Stimulated activated CD4-positive, alpha-beta T cell treated with anti-CD3 and anti-CD28 coated beads, Interleukin-12 subunit alpha, Interleukin-12 subunit beta, amount 100 ng/mL, for 4 hours (primary cell): ENCODE data around the gene GSTO2.

Experiments
- DNase-seq: peaks from one replicate; pipeline ENCODE4 v3.0.0-alpha.2; 2020

Gene GSTO2

GRCh38 chr10:104309980-104310978 lies 41.3 kb downstream of the GSTO2 start:
- DNase-seq = no peak

DNA sequence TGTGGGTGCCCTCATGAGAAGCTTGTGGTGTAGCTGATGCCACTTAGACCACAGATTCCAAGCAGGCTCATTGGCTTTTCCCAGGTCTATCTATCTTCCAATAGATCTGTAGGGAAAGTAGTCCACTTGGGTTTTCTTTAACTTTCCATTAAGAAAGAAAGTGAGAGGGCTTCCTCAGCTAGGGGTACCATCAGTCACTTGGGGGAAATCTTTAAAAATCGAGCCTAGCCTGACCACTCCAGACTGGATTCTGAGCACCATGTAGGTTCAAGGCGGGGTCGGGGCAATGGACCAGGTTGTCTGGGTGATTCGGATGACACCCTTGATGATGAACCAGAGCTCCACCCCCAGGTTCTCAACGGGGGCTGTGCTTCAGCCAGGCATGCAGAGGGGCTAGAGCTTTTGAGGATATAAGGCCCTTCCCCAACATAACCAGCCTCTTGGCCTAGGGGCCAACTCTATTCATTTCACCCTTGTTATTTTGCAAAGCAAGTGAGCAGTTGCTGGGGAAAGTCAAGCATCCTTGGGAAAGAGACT lies 42.3 kb downstream of the GSTO2 start:
- no peak for DNase-seq

DNA sequence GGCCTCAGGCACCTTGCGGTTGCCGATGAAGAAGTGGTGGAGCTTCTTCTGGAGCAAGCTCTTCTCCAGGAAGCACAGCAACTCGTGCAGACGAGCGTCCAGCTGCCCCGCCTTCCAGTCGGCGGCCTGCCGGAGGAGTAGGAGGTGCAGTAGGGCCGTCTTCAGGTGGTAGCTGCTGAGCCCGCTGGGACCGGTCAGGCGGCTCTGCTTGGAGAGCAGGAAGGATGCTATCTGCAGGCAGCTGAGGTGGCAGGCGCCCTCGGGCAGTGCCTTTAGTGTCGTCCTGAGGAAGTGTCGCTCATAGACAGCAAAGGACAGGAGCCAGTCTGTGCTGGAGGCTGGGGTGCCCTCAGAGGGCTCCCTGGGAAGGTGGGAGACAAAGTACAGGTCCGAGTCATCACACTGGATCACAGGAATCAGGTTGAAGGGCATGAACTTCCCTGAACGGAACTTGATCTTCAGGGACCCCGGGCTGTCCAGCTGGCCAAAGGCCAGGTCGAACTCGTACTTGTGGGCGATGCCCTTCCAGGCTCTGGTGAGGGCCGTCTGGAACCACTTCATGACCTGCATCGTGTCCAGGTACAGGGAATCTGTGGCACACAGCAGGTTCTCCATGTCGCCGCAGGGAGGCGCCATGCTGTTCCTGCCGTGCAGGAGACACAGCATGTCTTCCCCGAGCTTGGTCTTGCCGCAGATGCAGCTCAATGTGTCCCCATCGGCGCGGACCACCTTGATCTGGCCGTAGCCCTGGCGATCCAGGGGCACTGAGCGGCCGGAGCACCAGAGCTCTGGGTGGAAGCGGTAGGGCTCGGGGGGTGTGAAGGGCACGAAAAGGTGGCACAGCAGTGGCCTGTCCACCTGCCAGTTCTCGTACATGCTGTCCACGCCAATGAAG lies 45.9 kb downstream of the GSTO2 start:
- DNase-seq = no peak

- DNase-seq = no peak
Measured at GRCh38 chr10:104315486-104315921, 46.5 kb downstream of the GSTO2 start.

DNA sequence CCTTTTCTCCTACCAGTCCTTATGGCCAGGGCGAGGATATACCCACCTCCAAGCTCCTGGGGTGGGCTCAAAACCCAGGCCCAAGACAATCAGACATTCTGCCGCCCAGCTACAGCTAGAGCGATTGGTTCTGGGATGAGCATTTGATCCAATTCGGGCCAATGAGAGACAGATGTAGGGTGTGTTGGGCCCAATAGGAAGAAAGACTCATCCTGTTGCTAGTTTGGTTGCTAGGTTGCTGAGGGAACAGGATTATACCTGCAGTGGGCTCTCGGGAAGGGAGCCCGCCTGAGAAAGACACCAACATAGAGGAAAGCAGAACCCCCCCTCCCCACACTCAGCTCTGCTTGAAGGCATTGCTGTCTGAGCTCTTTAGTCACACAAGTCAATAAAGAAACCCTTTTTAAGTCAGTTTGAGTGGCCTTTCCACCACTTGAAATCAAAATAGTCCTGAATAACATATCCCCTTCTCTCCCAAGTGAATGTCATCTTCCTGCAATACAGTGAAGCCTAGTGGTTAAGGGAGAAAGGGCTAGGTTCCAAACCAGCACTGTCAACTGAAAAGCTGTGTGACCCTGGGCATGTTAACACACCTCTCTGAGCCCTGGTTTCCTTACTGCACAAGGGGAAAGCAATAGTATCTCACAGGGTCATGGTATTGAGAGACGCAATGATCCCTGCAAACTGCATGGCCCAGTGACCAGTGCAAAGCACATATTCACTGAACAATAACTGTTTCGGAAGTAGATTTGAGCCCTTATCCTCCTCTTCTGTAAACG lies 47.5 kb downstream of the GSTO2 start:
- DNase-seq = no peak

DNA sequence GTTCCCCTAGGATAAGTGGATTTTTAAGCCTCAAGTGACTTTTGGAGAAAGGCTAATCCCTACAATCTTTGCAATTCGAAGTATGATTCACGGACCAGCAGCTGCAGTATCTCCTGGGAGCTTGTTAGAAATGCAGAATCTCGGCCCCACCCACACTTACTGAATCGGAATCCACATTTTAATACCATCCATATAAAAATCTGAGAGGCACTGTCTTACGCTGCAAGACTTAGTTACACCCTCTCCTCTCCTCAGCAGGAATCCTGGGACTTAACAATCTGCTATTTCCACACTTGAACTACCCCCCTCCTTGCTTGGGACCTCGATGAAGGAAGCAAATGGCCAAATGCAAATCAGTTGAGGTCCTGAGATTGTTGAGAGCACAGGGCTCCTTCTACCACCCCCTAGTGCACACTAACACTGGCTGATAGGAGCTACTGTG lies 48.3 kb downstream of the GSTO2 start:
- no peak for DNase-seq

DNA sequence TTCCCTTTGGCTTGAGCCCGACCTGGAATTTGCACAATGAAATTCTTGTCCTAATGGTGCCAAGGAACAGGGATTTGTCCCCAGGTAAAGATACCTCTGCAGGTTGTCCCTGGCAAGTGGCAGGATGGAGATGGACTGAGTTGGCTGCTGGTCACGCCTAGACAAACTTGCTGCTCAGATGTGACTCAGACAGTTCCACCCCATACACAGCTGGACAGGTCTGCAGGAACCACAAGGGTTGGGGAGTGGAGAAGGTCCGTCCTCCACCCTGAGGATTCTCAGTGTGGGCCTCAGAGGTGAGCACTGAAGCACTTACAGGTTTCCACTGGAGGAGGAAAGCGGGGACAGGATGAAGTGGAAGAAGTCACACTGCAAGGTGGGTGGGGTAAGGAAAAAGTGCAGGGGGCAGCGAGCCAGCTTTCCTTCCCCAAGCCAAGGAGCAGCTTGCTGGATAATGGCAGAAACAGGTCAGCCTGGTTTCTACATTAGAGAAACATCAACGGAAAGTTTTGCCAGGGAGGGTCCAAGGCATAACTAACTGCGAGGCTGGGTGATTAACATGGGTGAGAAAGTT lies 48.8 kb downstream of the GSTO2 start:
- DNase-seq = no peak

- DNase-seq = no peak
Measured at GRCh38 chr10:104318326-104318725, 49.3 kb downstream of the GSTO2 start.

DNA sequence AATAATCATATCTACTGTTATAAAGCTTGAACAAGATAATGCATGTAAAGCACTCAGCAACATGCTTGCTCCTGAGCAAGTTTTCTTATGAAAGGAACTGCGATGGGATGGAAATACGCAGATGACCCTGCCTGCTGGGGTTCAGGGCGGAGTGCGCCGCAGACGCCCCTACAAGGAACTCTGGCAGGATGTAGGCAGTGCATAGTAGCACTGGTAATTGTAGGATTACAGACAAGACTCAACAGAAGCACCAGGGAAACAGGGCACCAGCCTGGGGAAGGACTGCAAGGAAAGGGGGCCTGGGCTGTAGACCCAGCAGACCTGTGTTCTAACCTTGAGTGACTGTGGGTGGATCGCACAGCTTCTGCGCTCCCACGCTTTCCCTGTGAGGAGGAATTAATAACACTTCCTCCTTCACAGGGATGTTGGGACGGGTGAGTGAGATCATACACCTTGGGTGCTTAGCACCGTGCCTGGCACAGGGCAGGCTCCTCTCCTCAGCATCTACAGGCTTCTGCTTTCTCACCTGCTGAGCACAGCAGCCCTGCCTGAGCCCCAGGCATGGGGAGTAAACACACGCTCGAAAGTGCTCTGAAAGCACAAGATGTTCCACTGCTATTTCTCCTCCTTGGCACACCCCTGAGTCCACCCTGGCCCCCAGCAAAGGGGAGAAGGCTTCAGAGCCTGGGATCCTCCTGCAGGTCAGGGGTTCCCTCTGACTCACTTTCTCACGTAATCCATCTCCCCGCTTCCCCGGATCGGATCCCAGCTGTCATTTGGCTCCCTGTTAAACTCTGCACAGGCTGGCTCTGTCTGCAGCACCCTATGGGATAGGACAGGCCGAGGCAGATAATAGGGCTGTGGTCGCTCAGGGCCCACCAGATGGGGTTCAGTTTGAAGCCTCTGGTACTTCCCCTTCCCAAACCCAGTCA lies 50.1 kb downstream of the GSTO2 start:
- DNase-seq = no peak

- no peak for DNase-seq
Measured at GRCh38 chr10:104321226-104321625, 52.2 kb downstream of the GSTO2 start.

GRCh38 chr10:104321725-104322415 lies 52.9 kb downstream of the GSTO2 start:
- DNase-seq = no peak

- DNase-seq = no peak
Measured at GRCh38 chr10:104322416-104322782, 53.4 kb downstream of the GSTO2 start.

DNA sequence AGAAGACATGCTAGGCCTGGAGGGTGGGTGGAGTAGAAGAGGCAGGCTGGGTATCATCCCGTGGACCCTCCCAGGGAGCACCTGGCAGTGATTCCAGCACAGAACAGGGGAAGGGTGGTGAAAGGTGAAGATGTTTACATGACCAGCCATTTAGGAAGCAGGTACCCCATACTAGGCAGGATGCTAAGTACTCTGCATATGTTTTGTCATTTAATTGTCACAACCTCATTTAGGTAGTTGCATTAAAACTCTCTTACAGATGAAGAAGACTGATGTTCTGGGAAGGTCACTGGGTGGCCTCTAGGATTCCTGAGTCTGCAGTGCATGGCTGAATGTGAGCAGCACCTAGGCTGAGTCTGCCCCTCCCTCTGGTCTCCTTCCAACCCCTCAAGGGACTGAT lies 54.1 kb downstream of the GSTO2 start:
- DNase-seq = no peak

GRCh38 chr10:104323760-104324201 lies 54.8 kb downstream of the GSTO2 start:
- DNase-seq = no peak

GRCh38 chr10:104324221-104324686 lies 55.3 kb downstream of the GSTO2 start:
- DNase-seq = no peak

DNA sequence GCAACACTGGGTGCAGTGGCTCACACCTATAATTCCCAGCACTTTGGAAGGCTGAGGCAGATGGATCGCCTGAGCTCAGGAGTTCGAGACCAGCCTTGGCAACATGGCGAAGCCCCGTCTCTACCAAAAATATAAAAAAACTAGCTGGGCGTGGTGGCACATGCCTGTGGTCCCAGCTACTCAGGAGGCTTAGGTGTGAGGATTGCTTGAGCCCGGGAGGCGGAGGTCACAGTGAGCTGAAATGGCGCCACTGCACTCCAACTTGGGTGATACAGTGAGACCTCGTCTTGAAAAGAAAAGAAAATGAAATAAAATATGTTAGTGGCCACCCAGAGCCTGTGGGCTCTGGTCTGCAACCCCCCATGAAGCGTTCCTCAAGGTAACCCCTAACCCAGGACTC lies 55.9 kb downstream of the GSTO2 start:
- DNase-seq = no peak

DNA sequence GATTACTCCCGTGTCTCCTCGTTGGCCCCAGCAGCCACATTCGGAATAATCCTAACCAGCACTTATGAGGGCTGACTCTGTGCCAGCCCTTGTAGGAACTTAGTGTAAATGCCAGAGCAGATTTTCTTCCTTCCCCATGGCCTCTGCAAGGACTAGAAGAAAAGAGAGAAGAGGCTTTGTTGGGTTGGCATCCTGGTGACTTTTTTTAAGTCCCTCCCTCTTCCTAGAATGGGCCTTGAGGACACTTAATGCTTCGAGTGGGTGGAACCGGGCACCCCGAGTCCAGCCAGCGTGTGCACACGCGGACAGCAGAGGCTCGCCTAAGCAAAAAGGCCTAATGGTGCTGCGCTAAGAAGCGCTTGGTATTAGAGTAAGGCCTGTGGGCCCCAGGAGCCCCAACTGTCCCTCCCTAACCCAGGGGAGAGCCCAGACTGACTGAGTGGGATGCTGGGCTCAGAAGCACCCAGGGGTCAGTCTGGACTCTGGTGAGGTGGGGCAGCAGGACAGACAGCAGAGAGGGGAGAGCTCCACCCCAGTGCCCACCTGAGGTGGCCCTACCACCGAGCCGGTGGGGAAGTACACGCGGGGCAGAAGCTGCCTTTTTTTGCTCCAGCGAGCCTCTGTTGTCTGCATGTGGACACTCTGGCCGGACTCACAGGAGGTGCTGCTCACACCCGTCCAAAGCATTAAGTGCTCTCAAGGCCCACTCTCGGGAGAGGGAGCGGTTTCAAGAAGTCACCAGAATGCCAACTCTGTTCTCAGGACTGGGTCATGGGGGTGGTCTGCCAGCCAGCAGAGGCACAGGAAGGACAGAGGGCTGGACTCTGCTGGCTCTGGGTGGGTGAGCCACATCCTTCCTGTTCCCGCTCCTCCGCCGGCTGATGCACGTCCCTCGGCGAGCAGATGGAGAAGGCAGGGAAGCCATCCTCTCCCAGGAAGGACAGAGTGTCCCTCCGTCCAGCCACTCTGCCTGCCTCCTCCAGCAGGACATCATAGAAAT lies 56.8 kb downstream of the GSTO2 start:
- DNase-seq = no peak

DNA sequence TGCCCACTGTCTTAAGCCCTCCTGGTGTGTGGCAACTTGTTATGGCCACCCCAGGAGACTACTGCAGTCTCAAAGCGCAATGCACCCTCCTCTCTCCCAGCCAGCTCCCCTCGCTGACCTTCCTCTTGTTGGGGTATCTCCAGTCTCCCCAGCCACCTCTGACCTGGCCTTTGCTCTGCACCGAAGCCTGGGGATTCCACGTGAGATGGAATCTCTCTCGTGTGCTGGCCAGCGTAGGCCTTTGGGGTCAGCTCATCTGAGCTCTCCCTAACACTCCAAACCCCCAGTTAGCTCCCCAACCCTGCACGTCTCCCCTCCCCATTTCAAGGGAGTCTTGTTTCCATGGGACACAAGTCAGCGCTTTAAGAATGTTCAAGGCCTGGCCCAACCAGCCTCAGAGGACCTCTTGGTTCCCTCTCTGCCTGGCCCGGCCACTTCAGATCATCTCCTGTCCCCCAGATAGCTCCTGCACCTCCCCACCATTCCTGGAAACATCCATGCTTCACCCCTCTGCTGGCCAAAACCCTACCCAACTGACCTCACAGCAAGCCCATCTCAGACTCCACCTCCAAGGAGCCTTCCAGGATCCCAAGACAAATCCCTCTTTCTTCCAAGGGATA lies 58.1 kb downstream of the GSTO2 start:
- DNase-seq = no peak
